C4-2B (cell line): ENCODE measurements around the gene PAM.

ENCODE experiments used
- CTCF ChIP-seq: fragments of 450-650 bp; conservative IDR thresholded peaks from 2 replicates; pipeline ENCODE4 v1.5.1; 2017; ENCODE audit warnings: mild to moderate bottlenecking
- ZFX ChIP-seq: fragments of 450-650 bp; IDR thresholded peaks from 2 replicates; pipeline ENCODE4 v1.6.1; 2017

- no peak for TF ChIP-seq CTCF
- TF ChIP-seq ZFX: no peak
Observed at GRCh38 chr5:102986074-102986473, 231.0 kb downstream of the PAM start.
